ENCODE measurements around the gene C2orf76.

DNA sequence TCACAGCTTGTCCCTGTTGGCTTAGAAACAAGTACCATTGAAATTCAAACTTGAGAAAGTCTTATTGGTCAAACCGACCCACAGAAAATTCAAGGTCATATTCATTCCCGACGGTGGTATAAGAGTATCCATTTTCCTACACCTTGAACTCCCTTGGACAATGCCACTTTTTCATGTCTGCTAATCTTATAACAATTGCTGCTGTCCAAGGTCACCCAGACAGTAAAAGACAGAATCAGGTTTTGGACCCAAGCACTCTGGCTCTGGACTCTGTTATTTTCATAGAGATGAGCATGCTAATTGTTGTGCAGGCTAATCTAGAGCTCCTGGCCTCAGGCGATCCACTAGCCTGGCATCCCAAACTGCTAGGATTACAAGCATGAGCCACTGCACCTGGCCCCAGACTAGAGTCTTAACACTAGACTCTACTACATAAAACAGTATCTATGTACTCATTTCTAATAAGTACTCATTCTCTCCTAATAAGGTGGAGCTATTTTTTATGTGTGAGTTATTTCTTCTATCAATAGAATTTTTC, 57.8 kb downstream of the C2orf76 start:
- TF ChIP-seq, protein P1, sequence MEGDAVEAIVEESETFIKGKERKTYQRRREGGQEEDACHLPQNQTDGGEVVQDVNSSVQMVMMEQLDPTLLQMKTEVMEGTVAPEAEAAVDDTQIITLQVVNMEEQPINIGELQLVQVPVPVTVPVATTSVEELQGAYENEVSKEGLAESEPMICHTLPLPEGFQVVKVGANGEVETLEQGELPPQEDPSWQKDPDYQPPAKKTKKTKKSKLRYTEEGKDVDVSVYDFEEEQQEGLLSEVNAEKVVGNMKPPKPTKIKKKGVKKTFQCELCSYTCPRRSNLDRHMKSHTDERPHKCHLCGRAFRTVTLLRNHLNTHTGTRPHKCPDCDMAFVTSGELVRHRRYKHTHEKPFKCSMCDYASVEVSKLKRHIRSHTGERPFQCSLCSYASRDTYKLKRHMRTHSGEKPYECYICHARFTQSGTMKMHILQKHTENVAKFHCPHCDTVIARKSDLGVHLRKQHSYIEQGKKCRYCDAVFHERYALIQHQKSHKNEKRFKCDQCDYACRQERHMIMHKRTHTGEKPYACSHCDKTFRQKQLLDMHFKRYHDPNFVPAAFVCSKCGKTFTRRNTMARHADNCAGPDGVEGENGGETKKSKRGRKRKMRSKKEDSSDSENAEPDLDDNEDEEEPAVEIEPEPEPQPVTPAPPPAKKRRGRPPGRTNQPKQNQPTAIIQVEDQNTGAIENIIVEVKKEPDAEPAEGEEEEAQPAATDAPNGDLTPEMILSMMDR (IDR thresholded peaks at IDR 0.05; ENCODE audit: poor library complexity, severe bottlenecking): no peak
- TF ChIP-seq TAF1 (IDR thresholded peaks at IDR 0.05; ENCODE audit: low read depth) (no peak), EZH2 (IDR thresholded peaks at IDR 0.05; ENCODE audit: borderline replicate concordance, insufficient read depth, low read length, poor library complexity, severe bottlenecking) (no peak), RAD21 (conservative IDR thresholded peaks at IDR 0.05) (no peak), EP300 (conservative IDR thresholded peaks at IDR 0.05; ENCODE audit: poor library complexity, severe bottlenecking) (no peak), POLR2AphosphoS5 (IDR thresholded peaks at IDR 0.05) (no peak)
